Cardiac muscle cell (in vitro differentiated cells and primary cell): Measurements from ENCODE around the gene ERF. TPM values are rescaled to one million over a fixed set of nuclear protein-coding genes. Genes with fewer than 3 reads are reported as not detected.
A peak's percentile ranks its signal among the peaks of the same experiment; 100 is the strongest.

Source experiments
- DNase-seq, 2 donors: peaks; one replicate each; pipeline versions ENCODE4 v3.0.0 to v3.0.0-alpha.2; 2010 to 2017; ENCODE audit warnings: low read depth in 1 of 2, low spot score in 1 of 2
- H3K27ac ChIP-seq: fragments of 200-600 bp; sonication (generic); 2 replicates; pipeline ENCODE4 v1.5.1; 2016
- H3K27me3 ChIP-seq: fragments of 200-600 bp; sonication (generic); 2 replicates; pipeline ENCODE4 v1.6.0; 2016; ENCODE audit warnings: control low read depth
- H3K36me3 ChIP-seq: fragments of 200-600 bp; sonication (generic); 2 replicates; pipeline ENCODE4 v1.5.1; 2016; ENCODE audit warnings: control low read depth
- H3K4me1 ChIP-seq: fragments of 200-600 bp; sonication (generic); 2 replicates; pipeline ENCODE4 v1.8.1; 2017; ENCODE audit warnings: low read depth, mild to moderate bottlenecking, mixed run types
- H3K4me3 ChIP-seq: fragments of 200-600 bp; sonication (generic); 2 replicates; pipeline ENCODE4 v1.5.1; 2016; ENCODE audit warnings: mild to moderate bottlenecking
- H3K9me3 ChIP-seq: fragments of 200-600 bp; sonication (generic); 2 replicates; pipeline ENCODE4 v1.5.1; 2017; ENCODE audit warnings: low read depth, mild to moderate bottlenecking, control low read depth
- CTCF ChIP-seq: IDR thresholded peaks from 2 replicates; pipeline ENCODE4 v1.5.1; 2012; ENCODE audit warnings: low read depth, mild to moderate bottlenecking, low read length
- polyA plus RNA-seq: library from polyadenylated mRNA; unstranded; fragments of >200 nt; fragmentation: Nextera tagmentation; extraction: Ambion mirVana; gene quantifications from 2 replicates; pipeline ENCODE4 v1.2.1, GENCODE V29; 2016
- total RNA-seq: library from RNA; depleted of rRNA; stranded (reverse); fragments of >200 nt; gene quantifications from 2 replicates; pipeline ENCODE4 v1.2.3, GENCODE V29; 2016

Gene ERF
- total and polyA plus RNA-seq, 2 experiments from 2014 or later, result 25.1 to 108 TPM

DNA sequence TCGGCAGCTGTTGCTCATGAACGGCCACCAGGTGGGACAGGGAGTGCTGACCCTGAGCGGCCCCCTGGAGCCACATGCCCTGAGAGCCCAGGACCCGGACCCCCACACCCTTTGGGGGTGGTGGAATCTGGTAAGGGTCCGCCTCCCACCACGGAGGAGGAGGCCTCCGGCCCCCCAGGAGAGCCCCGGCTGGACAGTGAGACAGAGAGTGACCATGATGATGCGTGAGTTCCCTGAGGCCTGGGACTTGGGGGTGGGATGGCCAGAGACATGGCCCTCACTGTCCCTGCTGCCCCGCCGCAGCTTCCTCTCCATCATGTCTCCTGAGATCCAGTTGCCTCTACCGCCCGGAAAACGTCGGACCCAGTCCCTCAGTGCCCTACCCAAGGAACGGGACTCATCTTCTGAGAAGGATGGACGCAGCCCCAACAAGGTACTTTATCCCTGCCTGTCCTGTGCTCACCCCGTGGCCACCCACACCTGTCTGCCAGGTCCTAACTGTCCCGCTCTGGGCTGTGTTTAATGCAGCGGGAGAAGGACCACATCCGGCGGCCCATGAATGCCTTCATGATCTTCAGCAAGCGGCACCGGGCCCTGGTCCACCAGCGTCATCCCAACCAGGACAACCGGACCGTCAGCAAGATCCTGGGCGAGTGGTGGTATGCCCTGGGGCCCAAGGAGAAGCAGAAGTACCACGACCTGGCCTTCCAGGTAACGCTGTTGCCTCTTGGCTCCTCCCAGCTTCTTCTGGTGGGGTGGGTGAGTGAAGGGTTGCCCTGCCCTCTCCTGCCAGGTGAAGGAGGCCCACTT is 32.3 kb upstream of the ERF start:
- Histone ChIP-seq H3K27ac (no peak overlapping the region), H3K27me3 (no peaks in the 10 kb centered on the region), H3K4me1 (peaks cover 19% of the 10 kb centered on the region), H3K9me3 (no peaks in the 10 kb centered on the region), H3K4me3 (no peak overlapping the region), H3K36me3 (peaks cover 37% of the 10 kb centered on the region)
- DNase-seq, result no peak
- no peak for TF ChIP-seq CTCF

DNA sequence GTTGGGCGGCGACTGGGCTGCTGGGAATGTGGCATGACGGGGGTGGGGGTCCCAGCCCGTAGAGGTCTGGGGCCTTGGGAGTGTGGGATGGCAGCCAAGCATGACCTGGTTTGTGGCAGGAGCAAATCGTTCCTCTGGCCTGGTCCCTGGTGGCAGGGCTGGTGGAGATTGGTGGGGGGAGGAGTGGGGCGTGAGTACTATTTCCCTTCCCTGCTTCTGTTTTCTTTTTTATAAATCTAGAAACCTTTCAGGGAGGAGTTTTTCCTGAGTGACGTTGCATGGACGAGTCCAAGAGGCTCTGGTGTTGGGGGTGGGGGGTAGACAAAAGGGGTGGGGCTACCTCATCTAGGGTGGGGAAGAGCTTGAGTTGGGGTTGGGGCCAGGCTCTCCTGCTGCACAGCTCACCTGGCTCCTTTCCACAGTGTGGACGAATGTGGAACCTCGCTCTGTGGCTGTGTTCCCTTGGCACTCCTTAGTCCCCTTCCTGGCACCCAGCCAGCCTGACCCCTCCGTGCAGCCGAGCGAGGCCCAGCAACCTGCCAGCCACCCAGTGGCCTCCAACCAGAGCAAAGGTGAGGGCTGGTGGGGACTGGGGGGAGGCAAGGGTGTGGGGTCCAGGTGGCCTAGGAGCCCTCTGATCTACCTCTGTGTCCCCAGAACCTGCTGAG is 31.6 kb upstream of the ERF start:
- Histone ChIP-seq H3K9me3 (no peaks in the 10 kb centered on the region), H3K4me3 (no peak overlapping the region), H3K36me3 (peaks cover 32% of the 10 kb centered on the region), H3K4me1 (peaks cover 26% of the 10 kb centered on the region), H3K27ac (no peak overlapping the region), H3K27me3 (no peaks in the 10 kb centered on the region)
- TF ChIP-seq CTCF, result no peak
- peak in 1 of 2 donors; percentile 61 for DNase-seq

DNA sequence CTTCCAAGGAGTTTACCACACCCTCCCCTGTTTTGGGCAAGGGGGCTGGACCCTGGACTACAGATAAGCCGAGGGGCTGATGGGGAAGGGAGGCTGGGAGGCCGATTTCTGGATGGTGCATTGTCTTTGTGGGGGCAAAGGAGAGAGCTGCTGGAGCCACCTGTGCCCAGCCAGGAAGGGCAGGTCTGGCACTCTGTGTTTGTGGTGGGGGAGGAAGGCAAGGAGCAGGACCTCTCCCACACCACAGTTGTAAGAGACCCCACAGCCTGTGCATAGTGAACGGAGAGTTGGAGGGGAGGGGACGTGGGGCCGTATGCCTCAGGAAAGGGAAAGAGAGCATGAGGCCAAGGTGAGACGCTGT is 31.0 kb upstream of the ERF start:
- peaks cover 31% of the 10 kb centered on the region for H3K4me1 ChIP-seq
- TF ChIP-seq CTCF, result no peak
- H3K27ac ChIP-seq, result no peak overlapping the region
- no peak for DNase-seq
- H3K9me3 ChIP-seq, result no peaks in the 10 kb centered on the region
- peaks cover 32% of the 10 kb centered on the region for H3K36me3 ChIP-seq
- H3K4me3 ChIP-seq, result no peak overlapping the region
- no peaks in the 10 kb centered on the region for H3K27me3 ChIP-seq

DNA sequence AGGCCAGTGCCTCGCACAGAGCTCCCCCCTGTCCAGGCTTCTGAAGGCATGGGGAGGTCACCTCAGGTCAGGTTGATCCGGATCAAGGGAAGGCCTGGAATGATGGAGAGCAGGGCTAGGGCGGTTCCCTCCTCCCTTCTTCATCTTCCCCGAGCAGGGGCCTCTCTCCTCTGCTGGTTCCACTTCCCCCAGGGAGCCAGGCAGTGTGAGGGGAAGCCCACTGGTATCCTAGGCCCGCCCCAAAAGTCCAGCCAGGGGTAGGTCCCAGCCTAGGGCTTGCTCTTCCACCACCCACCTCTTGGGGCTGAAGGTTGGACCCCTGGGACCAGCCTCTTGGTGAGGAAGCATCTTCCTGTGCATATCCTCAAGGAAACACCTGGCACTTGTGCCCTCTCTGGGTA is 30.6 kb upstream of the ERF start:
- H3K27me3 ChIP-seq, result no peaks in the 10 kb centered on the region
- no peak for TF ChIP-seq CTCF
- no peaks in the 10 kb centered on the region for H3K9me3 ChIP-seq
- H3K36me3 ChIP-seq, result peaks cover 27% of the 10 kb centered on the region
- peak overlapping the region; percentile 82 for H3K4me3 ChIP-seq
- DNase-seq, result no peak
- no peak overlapping the region for H3K27ac ChIP-seq
- peaks cover 31% of the 10 kb centered on the region for H3K4me1 ChIP-seq

DNA sequence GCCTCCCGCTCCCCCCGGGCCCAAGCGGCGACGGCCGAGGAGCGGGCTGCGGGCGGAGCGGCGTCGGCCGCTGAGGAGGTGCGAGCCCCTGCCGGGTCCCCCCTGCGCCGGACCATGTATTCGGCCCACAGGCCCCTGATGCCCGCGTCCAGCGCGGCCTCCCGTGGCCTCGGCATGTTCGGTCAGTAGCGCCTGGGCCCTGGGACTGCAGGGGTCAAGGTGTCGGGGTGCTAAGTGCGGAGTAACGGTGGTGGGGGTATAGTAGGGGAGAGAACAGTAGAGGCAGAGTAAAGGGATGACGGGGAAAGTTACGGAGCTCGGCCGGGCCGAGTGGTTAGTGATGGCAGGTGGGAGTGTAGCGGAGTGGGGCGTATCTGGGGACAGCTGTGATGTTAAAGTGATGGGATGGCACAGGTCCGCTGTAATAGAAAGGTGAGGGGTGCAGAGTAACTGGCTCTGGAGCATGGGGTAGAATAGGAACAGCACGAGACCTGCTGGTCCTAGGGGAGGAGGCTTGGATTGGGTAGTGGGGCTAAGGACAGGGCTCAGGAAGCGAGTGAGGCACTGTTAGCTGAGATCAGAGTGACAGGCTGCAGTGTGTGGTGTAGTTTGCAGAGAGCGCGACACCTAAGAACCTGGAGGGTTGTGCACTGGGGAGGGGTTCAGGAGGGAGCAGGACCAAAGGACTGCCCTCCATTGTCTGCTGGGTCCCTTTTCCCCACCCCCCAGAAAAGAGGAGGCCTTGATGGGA is 29.8 kb upstream of the ERF start:
- H3K27ac ChIP-seq, result peak overlapping the region; percentile 71
- peak in 1 of 2 donors; percentile 38 for DNase-seq

More for the DNA sequence above, 29.8 kb upstream of the ERF start:
- TF ChIP-seq CTCF, result no peak
- Histone ChIP-seq H3K36me3 (peaks cover 21% of the 10 kb centered on the region), H3K9me3 (no peaks in the 10 kb centered on the region), H3K27me3 (no peaks in the 10 kb centered on the region), H3K4me1 (peaks cover 31% of the 10 kb centered on the region), H3K4me3 (peak overlapping the region; percentile 82)
